Endodermal cell (in vitro differentiated cells): ENCODE data around the gene MTSS2. TPM values are rescaled to one million over a fixed set of nuclear protein-coding genes. Genes with fewer than 3 reads are reported as not detected.
A peak's percentile ranks its signal among the peaks of the same experiment; 100 is the strongest.

Experiments
- DNase-seq: peaks from one replicate; pipeline ENCODE4 v3.0.0-alpha.2; 2017
- H3K27ac ChIP-seq: 2 replicates; pipeline ENCODE4 v1.5.1; 2013; ENCODE audit warnings: mild to moderate bottlenecking, low read depth, low read length, moderate library complexity
- H3K27me3 ChIP-seq: 2 replicates; pipeline ENCODE4 v1.6.1; 2013; ENCODE audit warnings: mild to moderate bottlenecking, low read length, moderate library complexity; ENCODE audit not compliant: insufficient read depth, control insufficient read depth, poor library complexity, severe bottlenecking
- H3K36me3 ChIP-seq: 2 replicates; pipeline ENCODE4 v1.7.0; 2013; ENCODE audit warnings: mild to moderate bottlenecking, low read length, moderate library complexity; ENCODE audit not compliant: control insufficient read depth, insufficient read depth
- H3K4me1 ChIP-seq: one replicate; pipeline ENCODE4 v1.7.0; 2013; ENCODE audit warnings: low read length; ENCODE audit not compliant: control insufficient read depth, insufficient read depth
- H3K4me3 ChIP-seq: 2 replicates; pipeline ENCODE4 v1.5.1; 2013; ENCODE audit warnings: mild to moderate bottlenecking, low read length, moderate library complexity
- H3K9ac ChIP-seq: 2 replicates; pipeline ENCODE4 v1.6.1; 2013; ENCODE audit warnings: mild to moderate bottlenecking, low read length, moderate library complexity; ENCODE audit not compliant: poor library complexity, severe bottlenecking; ENCODE audit errors: extremely low read depth
- H3K9me3 ChIP-seq: 2 replicates; pipeline ENCODE4 v1.6.1; 2013; ENCODE audit warnings: mild to moderate bottlenecking, low read length, moderate library complexity; ENCODE audit not compliant: control insufficient read depth
- H3K27ac Mint-ChIP-seq: 2 replicates; pipeline ENCODE4 v1.8.0; 2020; ENCODE audit warnings: mixed read lengths
- H3K27me3 Mint-ChIP-seq: 2 replicates; pipeline ENCODE4 v1.8.0; 2021; ENCODE audit warnings: mild to moderate bottlenecking, mixed read lengths; ENCODE audit not compliant: insufficient read depth
- H3K36me3 Mint-ChIP-seq: 2 replicates; pipeline ENCODE4 v1.8.0; 2020; ENCODE audit warnings: low read depth, mixed read lengths
- H3K4me1 Mint-ChIP-seq: 2 replicates; pipeline ENCODE4 v1.8.0; 2020; ENCODE audit warnings: mixed read lengths
- H3K4me3 Mint-ChIP-seq: 2 replicates; pipeline ENCODE4 v1.8.0; 2020; ENCODE audit warnings: mild to moderate bottlenecking, moderate library complexity, mixed read lengths
- H3K9me3 Mint-ChIP-seq: 2 replicates; pipeline ENCODE4 v1.8.0; 2020; ENCODE audit warnings: mild to moderate bottlenecking, mixed read lengths
- CTCF ChIP-seq: fragments of 200-600 bp; sonication (generic); conservative IDR thresholded peaks from 2 replicates; pipeline ENCODE4 v1.5.0; 2021; ENCODE audit warnings: antibody characterized with exemption, mild to moderate bottlenecking
- WGBS, 2 experiments: methylation state at CpG; one replicate each; pipeline versions ENCODE4 v1.1.5 to v1.1.7; 2013; ENCODE audit warnings: missing lambda C conversion rate in 2 of 2, mixed read lengths in 1 of 2; ENCODE audit not compliant: insufficient coverage in 1 of 2, insufficient read length in 1 of 2; 5-methylcytosine and 5-hydroxymethylcytosine counted together
- total RNA-seq, 2 donors: library from RNA; stranded (reverse); fragmentation: NEBNext Ultra II Directional in 1 of 2; extraction: Animal tissue kit (Norgen Biotek cat#: 25700) in 1 of 2; gene quantifications; 2 replicates in 1 of 2; 3 replicates in 1 of 2; pipeline ENCODE4 v1.2.1, GENCODE V29; 2021

Gene MTSS2
- total RNA-seq, 2 donors from 2014 or later = 23.4 to 24.0 TPM

DNA sequence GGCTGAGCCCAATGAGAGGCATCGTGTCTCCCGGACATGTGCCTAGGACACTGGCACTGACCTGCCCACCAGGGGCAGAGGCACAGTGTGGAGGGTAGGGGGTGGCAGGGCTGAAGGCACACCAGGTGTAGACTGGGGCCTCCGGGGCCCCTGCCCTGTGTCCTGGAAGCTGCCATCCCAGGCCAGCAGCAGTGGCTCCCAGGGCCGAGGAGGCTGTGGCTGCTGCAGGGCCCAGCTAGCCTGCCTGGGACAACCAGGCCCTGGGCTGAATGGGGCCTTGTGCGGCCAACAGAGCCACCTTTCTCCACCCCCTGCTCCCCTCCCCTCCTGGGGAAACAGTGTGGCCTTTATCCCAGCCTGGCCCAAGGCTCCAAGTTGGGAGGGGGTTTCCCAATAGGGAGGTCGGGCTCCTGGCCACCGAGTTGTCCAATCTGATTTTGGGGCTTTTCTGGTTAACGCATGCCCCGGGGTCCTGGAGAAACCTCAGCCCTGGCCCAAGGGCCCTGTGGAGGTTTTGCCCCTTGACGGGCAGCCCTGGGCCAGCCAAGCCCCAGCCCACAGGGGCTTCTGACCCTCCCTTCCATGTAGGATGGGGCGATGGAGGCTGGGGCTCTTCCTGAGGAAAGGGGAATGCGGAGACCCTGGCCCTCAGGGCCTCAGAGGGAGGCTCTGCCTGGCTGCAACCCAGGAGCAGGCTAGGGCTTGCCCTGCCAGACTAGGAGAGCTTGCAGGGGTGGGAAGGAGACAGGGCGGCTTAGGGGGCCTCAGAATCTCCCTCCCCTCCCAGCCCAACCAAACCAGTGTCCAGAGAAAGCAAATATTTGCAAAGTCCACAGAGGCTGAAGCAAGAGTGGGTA, 4.2 kb downstream of the MTSS2 start:
- H3K27ac ChIP-seq = peak overlapping the region; percentile 24
- no peak for TF ChIP-seq CTCF
- peaks cover 14% of the 10 kb centered on the region for H3K36me3 ChIP-seq
- WGBS, 2 experiments = 91 to 94% methylated on average over 6 to 13 of the region's 13 CpGs
- no peak overlapping the region for H3K4me3 ChIP-seq
- Mint-ChIP-seq H3K4me1 (no peaks in the 10 kb centered on the region), H3K27me3 (no peaks in the 10 kb centered on the region), H3K4me3 (no peak overlapping the region), H3K36me3 (peaks cover 7% of the 10 kb centered on the region), H3K27ac (no peak overlapping the region), H3K9me3 (no peaks in the 10 kb centered on the region)
- no peak overlapping the region for H3K9ac ChIP-seq
- H3K27me3 ChIP-seq = no peaks in the 10 kb centered on the region
- peaks cover 4% of the 10 kb centered on the region for H3K4me1 ChIP-seq
- no peak for DNase-seq
- H3K9me3 ChIP-seq = no peaks in the 10 kb centered on the region

DNA sequence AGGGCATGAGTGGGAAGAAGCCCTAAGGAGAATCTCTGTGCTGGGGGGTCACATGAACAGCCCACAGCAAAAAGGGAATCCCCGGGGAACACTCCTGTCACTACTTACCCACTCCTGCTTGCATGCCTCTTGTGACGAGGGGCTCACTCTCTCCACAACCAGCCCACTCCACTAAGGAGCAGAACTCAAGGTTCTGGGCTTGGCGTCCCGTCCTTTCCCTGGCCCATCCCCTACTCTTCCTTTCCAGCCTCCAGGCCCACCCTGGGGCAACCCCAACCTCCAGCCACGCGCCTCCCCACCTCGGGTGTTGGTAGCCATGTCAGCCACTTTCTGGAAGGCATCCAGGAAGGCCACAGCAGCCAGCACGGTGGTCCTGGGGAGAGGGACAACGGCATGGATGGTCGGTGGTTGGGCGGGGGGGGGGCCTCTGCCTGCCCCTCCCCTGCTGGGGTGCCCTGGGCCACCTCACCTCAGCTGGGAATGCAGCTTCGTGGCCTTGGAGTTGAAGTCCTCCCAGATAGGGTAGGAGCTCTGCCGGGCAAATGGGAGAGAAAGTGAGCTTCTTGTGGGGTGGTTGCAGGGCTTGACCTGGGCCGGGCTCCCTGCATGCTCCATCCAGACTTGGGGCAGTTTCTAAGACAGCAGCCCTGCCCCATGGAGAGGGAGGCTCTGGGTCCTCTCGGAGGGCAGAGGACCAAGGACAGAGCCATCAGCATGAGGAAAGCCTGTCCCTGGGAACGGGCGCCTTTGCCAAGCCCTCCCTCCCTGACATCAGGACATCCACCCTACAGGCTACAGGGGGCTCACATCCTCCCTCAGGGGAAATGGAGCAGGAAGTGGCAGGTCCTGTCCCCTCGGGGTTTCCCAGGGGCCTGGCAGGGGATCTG, 5.1 kb downstream of the MTSS2 start:
- H3K4me1 Mint-ChIP-seq = no peaks in the 10 kb centered on the region
- no peaks in the 10 kb centered on the region for H3K9me3 Mint-ChIP-seq
- Histone ChIP-seq H3K27me3 (no peaks in the 10 kb centered on the region), H3K27ac (peak overlapping the region; percentile 24), H3K36me3 (peaks cover 23% of the 10 kb centered on the region), H3K9ac (no peak overlapping the region), H3K4me1 (peaks cover 4% of the 10 kb centered on the region), H3K9me3 (no peaks in the 10 kb centered on the region), H3K4me3 (no peak overlapping the region)
- H3K36me3 Mint-ChIP-seq = peaks cover 11% of the 10 kb centered on the region
- no peaks in the 10 kb centered on the region for H3K27me3 Mint-ChIP-seq
- DNase-seq = no peak
- no peak for TF ChIP-seq CTCF
- no peak overlapping the region for H3K4me3 Mint-ChIP-seq
- 88 to 90% methylated on average over 8 to 18 of the region's 18 CpGs for WGBS, 2 experiments
- no peak overlapping the region for H3K27ac Mint-ChIP-seq

GRCh38 chr16:70679671-70680494, 6.0 kb downstream of the MTSS2 start:
- whole genome bisulfite sequencing, 2 experiments = 48 to 56% methylated on average over 30 to 80 of the region's 80 CpGs
- Histone ChIP-seq H3K9me3 (no peaks in the 10 kb centered on the region), H3K4me3 (no peak overlapping the region), H3K36me3 (peaks cover 25% of the 10 kb centered on the region), H3K27ac (no peak overlapping the region), H3K9ac (no peak overlapping the region), H3K4me1 (peaks cover 4% of the 10 kb centered on the region), H3K27me3 (no peaks in the 10 kb centered on the region)
- no peaks in the 10 kb centered on the region for H3K4me1 Mint-ChIP-seq
- H3K36me3 Mint-ChIP-seq = peaks cover 14% of the 10 kb centered on the region
- no peaks in the 10 kb centered on the region for H3K9me3 Mint-ChIP-seq
- DNase-seq = peak; percentile 87
- peak; percentile 80 for TF ChIP-seq CTCF
- H3K4me3 Mint-ChIP-seq = no peak overlapping the region
- no peaks in the 10 kb centered on the region for H3K27me3 Mint-ChIP-seq
- no peak overlapping the region for H3K27ac Mint-ChIP-seq
